ENCODE results near the gene SYT10.
"Not testable (repeated sequence)": the region's sequence is repeated elsewhere in the genome, so short reads cannot be mapped to it uniquely, and the experiment has no call there.

GRCh38 chr12:33331961-33332398 is 107.6 kb downstream of the SYT10 start:
- TF ChIP-seq, protein P1, sequence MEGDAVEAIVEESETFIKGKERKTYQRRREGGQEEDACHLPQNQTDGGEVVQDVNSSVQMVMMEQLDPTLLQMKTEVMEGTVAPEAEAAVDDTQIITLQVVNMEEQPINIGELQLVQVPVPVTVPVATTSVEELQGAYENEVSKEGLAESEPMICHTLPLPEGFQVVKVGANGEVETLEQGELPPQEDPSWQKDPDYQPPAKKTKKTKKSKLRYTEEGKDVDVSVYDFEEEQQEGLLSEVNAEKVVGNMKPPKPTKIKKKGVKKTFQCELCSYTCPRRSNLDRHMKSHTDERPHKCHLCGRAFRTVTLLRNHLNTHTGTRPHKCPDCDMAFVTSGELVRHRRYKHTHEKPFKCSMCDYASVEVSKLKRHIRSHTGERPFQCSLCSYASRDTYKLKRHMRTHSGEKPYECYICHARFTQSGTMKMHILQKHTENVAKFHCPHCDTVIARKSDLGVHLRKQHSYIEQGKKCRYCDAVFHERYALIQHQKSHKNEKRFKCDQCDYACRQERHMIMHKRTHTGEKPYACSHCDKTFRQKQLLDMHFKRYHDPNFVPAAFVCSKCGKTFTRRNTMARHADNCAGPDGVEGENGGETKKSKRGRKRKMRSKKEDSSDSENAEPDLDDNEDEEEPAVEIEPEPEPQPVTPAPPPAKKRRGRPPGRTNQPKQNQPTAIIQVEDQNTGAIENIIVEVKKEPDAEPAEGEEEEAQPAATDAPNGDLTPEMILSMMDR (IDR thresholded peaks at IDR 0.05): not testable (repeated sequence)
- not testable (repeated sequence) for TF ChIP-seq MXI1 (IDR thresholded peaks at IDR 0.05; ENCODE audit: low read depth, low read length); REST (IDR thresholded peaks at IDR 0.05; ENCODE audit: low read depth, low read length); GABPA (IDR thresholded peaks at IDR 0.05; ENCODE audit: low read depth); YY1 (IDR thresholded peaks at IDR 0.05; ENCODE audit: low read depth); MAX (IDR thresholded peaks at IDR 0.05; ENCODE audit: low read depth); GATA2 (CRISPR knock-in tag; IDR thresholded peaks at IDR 0.05); FOSL2 (IDR thresholded peaks at IDR 0.05; ENCODE audit: borderline replicate concordance, low read depth)
